ENCODE results near the gene UQCRH. TPM values are rescaled to one million over a fixed set of nuclear protein-coding genes. Genes with fewer than 3 reads are reported as not detected.

Gene UQCRH
- total and polyA plus RNA-seq, 2 of the 13 experiments (the other 11 are each of a cell fraction or from before 2014, with no cell fraction given): 548 to 556 TPM

DNA sequence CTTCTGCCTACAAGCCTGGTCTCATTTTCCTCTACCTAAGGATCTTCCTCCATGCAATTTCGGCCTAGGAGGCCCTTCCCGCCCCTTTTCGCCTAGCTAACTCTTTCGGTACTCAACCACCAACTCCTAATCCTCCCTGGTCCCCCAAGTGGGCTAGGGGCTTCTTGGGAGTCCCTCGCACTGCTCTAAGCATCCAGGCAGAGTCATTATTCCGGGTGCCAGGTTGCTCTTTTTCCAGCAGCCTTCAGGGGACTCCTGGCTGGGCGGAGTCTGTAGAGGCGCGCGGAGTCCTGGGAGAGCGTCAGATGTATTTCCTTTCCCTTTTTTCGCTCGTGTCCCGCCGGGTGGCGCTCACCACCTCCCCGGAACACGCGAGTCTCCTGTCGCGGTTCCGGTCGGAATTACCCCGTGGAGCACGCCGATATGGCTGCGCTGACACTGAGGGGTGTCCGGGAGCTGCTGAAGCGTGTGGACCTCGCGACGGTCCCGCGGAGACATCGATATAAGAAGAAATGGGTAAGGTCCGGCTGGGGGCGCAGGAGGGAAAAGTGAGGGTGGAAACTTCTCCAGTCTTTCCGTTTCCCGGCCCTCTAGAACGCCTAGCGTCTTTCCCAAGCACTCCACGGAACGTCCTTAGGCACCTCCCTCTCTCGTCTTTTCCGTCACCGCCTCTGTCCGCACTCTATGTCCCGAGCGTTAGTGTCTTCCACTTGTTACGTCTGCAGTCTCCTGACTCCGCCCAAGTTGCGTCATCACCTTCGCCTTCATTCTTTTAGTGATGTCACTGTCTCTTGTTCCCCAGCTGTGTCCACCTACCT lies 37.1 kb downstream of the UQCRH start, which contains the start of gene NSUN4 (continued):
- TF ChIP-seq STAG1 (CRISPR knock-in tag; IDR thresholded peaks at IDR 0.05) (peak; percentile 27), ZSCAN31 (CRISPR knock-in tag; IDR thresholded peaks at IDR 0.05; ENCODE audit: low read depth) (no peak), SETDB1 (CRISPR knock-in tag; IDR thresholded peaks at IDR 0.05; ENCODE audit: borderline replicate concordance) (no peak), ZNF589 (CRISPR knock-in tag; conservative IDR thresholded peaks at IDR 0.05) (no peak; the same call in 1 of the 2 replicates), ZBED4 (CRISPR knock-in tag; IDR thresholded peaks at IDR 0.05; ENCODE audit: borderline replicate concordance) (peak; percentile 79; the same call in 1 of the 2 replicates), JUNB (CRISPR knock-in tag; IDR thresholded peaks at IDR 0.05; ENCODE audit: borderline replicate concordance) (no peak), ZGPAT (CRISPR knock-in tag; IDR thresholded peaks at IDR 0.05) (peak; percentile 87), KDM5A (IDR thresholded peaks at IDR 0.05; ENCODE audit: borderline replicate concordance, low read length) (peak; percentile 88), DMAP1 (CRISPR knock-in tag; IDR thresholded peaks at IDR 0.05) (peak; percentile 94), ZNF225 (CRISPR knock-in tag; IDR thresholded peaks at IDR 0.05) (peak; percentile 37; the same call in 1 of the 2 replicates), HMG20B (CRISPR knock-in tag; conservative IDR thresholded peaks at IDR 0.05) (peak; percentile 43; the same call in 1 of the 2 replicates), YEATS4 (CRISPR knock-in tag; IDR thresholded peaks at IDR 0.05; ENCODE audit: borderline replicate concordance) (peak; percentile 95), ELF1 (CRISPR knock-in tag; IDR thresholded peaks at IDR 0.05) (peak; percentile 82), ZNF510 (CRISPR knock-in tag; IDR thresholded peaks at IDR 0.05; ENCODE audit: low read depth) (no peak; the same call in 1 of the 2 replicates), ZNF275 (CRISPR knock-in tag; IDR thresholded peaks at IDR 0.05; ENCODE audit: borderline replicate concordance) (0 out of 2 replicates have a peak, but pooled peaks have one; percentile 46)
- TF ChIP-seq, protein P1, sequence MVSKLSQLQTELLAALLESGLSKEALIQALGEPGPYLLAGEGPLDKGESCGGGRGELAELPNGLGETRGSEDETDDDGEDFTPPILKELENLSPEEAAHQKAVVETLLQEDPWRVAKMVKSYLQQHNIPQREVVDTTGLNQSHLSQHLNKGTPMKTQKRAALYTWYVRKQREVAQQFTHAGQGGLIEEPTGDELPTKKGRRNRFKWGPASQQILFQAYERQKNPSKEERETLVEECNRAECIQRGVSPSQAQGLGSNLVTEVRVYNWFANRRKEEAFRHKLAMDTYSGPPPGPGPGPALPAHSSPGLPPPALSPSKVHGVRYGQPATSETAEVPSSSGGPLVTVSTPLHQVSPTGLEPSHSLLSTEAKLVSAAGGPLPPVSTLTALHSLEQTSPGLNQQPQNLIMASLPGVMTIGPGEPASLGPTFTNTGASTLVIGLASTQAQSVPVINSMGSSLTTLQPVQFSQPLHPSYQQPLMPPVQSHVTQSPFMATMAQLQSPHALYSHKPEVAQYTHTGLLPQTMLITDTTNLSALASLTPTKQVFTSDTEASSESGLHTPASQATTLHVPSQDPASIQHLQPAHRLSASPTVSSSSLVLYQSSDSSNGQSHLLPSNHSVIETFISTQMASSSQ (IDR thresholded peaks at IDR 0.05; ENCODE audit: low read depth): 0 out of 2 replicates have a peak, but pooled peaks have one; percentile 25
- TF ChIP-seq, protein P1 (CRISPR knock-in tag; IDR thresholded peaks at IDR 0.05; ENCODE audit: borderline replicate concordance): peak; percentile 29; the same call in 1 of the 2 replicates
- TF ChIP-seq, protein P2, sequence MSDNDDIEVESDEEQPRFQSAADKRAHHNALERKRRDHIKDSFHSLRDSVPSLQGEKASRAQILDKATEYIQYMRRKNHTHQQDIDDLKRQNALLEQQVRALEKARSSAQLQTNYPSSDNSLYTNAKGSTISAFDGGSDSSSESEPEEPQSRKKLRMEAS (IDR thresholded peaks at IDR 0.05): peak; percentile 90

Measured in HepG2 (cell line).